ENCODE measurements around the gene EMILIN3.
A peak's percentile ranks its signal among the peaks of the same experiment; 100 is the strongest.

DNA sequence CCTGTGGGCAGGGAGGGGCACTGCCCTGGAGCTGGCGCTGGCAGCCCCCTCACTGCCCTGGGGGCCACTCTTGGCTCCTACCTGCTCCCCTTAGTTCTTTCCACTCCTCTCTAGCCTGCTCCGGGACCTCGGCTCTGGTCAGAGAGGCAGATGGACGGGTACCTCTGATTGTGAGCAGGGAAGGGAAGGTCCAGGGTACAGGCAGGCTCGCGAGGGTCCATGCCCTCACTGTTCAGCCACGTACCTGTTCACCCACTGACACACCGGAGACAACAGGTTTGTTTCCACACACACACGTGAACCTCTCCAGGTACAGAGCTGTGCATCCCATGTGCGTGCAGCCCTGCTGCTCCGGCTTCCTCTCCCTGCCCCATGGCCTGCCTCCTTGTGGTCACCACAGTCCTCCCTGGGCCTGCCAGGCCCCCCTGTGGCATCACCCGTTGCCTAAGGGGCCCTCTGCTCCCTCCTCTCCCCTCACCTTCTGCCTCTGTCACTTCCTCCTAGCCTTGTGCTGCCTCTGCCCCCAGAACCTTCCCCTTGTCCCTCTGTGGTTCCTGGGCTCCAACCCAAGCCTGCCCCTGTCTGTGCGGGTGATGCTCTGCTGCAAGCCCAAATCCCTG is 2.3 kb downstream of the EMILIN3 start:
- TF ChIP-seq ZNF837 (tag by site-specific recombination; IDR thresholded peaks at IDR 0.05) (no peak), KLF1 (tag by site-specific recombination; IDR thresholded peaks at IDR 0.05) (no peak), ZBTB21 (tag by site-specific recombination; IDR thresholded peaks at IDR 0.05) (no peak), ZNF112 (tag by site-specific recombination; IDR thresholded peaks at IDR 0.05) (no peak), ZNF629 (tag by site-specific recombination; IDR thresholded peaks at IDR 0.05) (no peak), ZNF785 (tag by site-specific recombination; IDR thresholded peaks at IDR 0.05) (no peak), ZNF202 (tag by site-specific recombination; IDR thresholded peaks at IDR 0.05; ENCODE audit: borderline replicate concordance) (no peak), ZNF121 (tag by site-specific recombination; IDR thresholded peaks at IDR 0.05) (no peak), YY2 (tag by site-specific recombination; IDR thresholded peaks at IDR 0.05) (no peak), YY1 (tag by site-specific recombination; IDR thresholded peaks at IDR 0.05) (no peak), ZNF610 (tag by site-specific recombination; IDR thresholded peaks at IDR 0.05; ENCODE audit: borderline replicate concordance) (no peak)
- TF ChIP-seq, protein P1, sequence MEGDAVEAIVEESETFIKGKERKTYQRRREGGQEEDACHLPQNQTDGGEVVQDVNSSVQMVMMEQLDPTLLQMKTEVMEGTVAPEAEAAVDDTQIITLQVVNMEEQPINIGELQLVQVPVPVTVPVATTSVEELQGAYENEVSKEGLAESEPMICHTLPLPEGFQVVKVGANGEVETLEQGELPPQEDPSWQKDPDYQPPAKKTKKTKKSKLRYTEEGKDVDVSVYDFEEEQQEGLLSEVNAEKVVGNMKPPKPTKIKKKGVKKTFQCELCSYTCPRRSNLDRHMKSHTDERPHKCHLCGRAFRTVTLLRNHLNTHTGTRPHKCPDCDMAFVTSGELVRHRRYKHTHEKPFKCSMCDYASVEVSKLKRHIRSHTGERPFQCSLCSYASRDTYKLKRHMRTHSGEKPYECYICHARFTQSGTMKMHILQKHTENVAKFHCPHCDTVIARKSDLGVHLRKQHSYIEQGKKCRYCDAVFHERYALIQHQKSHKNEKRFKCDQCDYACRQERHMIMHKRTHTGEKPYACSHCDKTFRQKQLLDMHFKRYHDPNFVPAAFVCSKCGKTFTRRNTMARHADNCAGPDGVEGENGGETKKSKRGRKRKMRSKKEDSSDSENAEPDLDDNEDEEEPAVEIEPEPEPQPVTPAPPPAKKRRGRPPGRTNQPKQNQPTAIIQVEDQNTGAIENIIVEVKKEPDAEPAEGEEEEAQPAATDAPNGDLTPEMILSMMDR (tag by site-specific recombination; IDR thresholded peaks at IDR 0.05) = peak; percentile 37; the same call in 1 of the 2 replicates
- TF ChIP-seq, protein P2, sequence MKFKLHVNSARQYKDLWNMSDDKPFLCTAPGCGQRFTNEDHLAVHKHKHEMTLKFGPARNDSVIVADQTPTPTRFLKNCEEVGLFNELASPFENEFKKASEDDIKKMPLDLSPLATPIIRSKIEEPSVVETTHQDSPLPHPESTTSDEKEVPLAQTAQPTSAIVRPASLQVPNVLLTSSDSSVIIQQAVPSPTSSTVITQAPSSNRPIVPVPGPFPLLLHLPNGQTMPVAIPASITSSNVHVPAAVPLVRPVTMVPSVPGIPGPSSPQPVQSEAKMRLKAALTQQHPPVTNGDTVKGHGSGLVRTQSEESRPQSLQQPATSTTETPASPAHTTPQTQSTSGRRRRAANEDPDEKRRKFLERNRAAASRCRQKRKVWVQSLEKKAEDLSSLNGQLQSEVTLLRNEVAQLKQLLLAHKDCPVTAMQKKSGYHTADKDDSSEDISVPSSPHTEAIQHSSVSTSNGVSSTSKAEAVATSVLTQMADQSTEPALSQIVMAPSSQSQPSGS (tag by site-specific recombination; IDR thresholded peaks at IDR 0.05; ENCODE audit: low read depth) = no peak
